NK-92 treated with Interleukin-12 subunit alpha and Interleukin-12 subunit beta, amount 100 ng/mL, for 24 hours (cell line): ENCODE data around the gene UQCRC1.

Source experiments
- DNase-seq: peaks from one replicate; lab custom pipeline; 2025; lab: John Stamatoyannopoulos, UW

The UQCRC1 gene

DNA sequence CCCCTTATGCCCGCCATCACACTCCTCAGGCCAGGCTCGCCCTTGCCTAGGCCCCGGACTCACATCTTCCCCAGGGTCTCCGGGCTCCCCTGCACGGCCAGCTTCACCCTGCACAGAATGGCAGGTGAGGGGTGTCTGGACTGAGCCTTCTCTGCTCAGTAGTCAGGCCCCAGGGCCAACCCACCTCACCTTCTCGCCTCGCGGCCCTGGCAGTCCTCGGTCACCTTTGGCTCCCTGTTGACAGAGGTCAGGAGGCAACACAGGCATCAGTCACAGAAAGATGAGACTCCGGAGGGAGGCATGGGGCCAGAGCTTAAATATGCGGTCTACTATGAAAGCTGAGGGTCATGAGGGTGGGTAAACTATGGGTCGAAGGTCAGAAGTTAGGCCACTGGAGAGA, 37.5 kb downstream of the UQCRC1 start:
- no peak for DNase-seq

- DNase-seq = no peak
Measured at GRCh38 chr3:48569808-48570450, 39.5 kb downstream of the UQCRC1 start.

DNA sequence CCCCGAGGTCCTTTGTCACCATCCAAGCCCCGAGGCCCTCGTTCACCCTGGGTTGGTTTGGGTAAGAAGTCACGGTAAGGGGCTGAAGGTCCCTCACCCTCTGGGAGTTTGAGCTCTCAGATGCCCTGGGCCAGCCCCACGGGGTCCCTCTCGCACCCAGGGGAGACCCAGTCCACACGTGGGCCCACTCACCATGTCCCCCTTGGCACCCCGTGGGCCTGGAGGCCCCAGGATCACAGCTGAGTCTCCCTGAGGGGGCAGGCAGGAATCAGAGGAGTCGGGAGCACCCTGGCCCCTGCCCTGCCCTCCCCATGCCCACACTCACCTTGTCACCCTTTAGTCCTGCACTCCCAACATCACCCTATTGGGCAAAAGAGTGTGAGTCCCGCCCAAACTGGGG, 40.0 kb downstream of the UQCRC1 start:
- no peak for DNase-seq

DNA sequence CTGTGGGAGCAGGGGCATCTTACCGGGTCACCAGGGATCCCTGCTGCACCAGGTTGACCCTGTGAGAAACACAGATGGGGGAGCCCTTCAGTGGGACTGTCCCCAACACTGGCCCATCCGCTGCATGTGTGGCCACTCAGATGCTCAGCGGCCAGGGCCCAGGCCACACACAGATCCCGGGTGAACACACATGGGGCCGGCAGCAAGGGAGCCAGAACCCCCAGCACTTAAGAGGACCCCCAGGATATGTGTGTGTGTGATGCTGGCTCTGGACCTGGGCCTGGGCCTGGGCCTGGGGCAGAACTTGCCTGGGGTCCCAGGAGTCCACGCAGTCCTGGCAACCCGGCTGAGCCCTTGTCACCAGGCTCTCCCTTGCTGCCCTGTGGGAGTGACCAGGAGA, 41.0 kb downstream of the UQCRC1 start:
- DNase-seq = no peak

DNA sequence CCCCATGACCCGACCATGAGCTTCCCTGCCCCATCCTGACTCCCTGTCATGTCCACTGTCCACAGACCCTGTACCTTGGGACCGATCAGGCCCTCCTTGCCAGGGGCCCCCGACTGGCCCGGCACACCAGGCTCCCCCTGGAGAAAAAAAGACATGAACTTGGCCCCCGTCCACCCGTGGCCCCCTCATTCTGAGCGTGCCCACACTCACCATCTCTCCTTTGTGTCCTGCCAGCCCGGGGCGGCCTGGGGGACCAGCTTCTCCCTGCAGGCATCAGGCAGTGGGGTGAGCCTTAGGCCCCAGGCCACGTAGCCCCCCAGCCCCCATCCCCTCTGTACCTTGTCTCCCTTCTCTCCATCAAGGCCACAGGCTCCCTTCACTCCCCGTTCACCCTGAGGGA, 41.9 kb downstream of the UQCRC1 start:
- DNase-seq = no peak

GRCh38 chr3:48567090-48567489, 42.4 kb downstream of the UQCRC1 start:
- no peak for DNase-seq

GRCh38 chr3:48566401-48566760, 43.1 kb downstream of the UQCRC1 start:
- DNase-seq = no peak

DNA sequence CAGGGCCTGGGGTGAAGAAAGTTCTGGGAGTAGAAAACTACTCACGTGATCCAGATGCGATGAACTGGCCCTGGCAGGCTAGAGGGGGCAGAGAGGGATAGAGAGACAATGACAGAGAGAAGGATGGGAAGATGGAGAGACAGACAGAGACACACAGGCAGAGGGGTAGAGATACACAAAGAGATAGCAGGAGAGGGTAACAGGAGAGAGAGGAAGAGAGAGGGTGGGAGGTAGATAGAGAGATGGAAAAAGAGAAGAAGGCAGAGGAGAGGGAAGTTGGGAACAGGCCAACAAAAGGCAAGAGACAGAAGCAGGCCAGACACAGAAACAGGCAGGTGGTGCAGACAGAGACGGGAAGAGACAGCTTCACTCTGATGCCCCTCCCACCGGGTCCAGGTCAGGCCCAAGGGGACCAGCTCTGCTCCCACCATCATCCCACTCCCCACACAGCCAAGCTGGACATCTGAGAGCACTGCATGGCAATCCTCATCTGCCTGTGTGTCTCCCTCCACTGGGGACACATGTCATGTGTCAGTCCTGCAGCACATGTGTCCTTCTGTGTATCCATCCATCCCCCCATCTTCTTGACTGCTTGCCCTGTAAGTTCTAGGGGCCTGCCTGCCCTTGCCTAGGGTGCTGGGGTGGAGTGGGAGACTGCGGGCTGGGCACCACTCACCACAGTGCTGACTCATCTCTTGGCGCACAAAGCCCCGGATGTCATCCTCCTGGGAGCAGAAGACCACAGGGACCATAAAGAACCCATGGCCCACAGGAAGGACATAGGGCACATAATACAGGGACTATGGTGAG, 43.6 kb downstream of the UQCRC1 start:
- DNase-seq = no peak

GRCh38 chr3:48565186-48565585, 44.3 kb downstream of the UQCRC1 start:
- DNase-seq = no peak

GRCh38 chr3:48564667-48565066, 44.8 kb downstream of the UQCRC1 start:
- no peak for DNase-seq

DNA sequence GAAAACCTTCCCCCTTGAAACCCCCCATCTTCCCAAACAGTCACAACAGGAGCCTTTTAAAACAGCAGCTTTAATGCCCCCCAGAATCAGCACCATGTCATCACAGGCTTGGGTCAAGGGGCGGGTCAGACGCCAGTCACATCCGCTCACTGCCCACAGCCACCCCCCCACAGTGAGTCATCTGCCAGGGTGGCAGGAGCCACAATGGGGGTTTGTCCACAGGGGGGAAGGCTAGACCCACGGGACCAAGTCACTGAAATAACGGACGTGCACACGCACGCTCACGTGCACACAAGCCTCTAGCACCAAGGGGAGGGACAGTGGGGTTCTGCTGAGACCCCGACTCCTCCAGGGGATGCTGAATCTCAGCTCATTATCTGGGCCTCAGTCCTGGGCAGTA, 45.4 kb downstream of the UQCRC1 start:
- peak; percentile 73 for DNase-seq

- no peak for DNase-seq
Measured at GRCh38 chr3:48563382-48563918, 46.0 kb downstream of the UQCRC1 start, which contains the start of gene UCN2. UCN2 (minus strand) TSS chr3:48563781; CDS start chr3:48563124, 657 bp downstream.

DNA sequence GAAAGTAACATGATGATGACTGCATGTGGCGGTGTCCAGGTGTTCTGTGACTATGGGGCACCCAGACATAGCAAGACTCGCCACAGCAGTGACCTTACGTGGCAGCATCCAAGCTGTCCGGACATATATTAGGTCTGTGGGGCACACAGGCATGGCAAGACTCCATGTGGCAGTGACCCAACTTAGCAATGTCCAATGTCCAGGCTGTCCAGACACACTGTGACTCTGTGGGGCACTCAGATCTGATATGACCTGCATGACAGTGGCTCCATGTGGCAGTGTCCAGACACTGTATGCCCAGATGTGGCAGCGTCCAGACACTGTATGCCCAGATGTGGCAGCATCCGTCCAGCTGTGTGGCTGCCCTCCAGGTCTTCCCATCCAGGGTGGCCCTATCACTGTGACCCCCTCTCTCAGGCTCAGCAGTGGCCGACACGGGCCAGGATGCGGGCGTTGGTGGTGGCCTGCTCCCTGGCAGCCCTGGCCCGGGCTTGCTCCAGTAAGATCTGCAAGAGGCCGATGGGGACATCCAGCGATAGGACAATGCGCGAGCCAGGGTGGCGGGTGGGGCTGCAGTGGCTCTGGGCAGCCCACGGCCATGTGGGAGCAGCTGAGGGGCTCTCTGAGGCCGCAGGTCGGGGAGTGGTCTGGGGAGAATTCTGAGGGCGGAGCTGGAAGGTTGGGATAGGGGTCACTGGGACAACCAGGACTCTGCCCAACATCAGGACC, 46.9 kb downstream of the UQCRC1 start:
- no peak for DNase-seq

DNA sequence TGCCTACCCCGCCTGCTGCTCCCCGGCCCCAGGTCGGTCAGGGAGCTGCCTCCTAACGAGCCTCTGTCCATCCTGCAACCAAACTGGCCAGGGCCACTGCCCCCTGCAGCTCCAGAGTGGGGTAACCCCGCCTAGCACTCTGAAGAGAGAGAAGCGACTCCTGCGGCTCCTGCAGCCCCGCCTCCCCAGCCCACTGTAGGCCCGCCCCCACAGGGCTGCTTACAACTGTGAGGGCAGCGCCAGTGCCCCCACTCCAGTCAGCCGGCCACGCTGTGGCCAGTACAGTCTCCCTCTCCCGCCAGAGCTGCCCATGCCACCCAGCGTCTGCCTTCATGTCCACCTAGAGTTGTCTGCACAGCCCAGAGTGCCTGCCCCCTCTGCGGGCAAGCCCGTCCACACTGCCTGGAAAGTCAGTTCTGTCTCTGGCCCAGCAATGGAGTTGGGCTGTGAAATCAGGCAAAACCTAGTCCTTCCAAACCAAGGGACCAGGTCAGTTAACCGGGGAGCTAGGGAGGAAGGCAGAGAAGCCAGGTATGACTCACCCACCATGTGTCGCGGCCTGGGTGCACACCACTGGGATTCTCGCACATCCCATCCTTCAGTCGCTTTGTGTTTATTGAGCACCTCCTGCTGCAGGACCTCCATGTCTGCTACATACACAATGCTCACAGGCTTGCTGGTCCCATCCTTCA, 48.3 kb downstream of the UQCRC1 start:
- no peak for DNase-seq

DNA sequence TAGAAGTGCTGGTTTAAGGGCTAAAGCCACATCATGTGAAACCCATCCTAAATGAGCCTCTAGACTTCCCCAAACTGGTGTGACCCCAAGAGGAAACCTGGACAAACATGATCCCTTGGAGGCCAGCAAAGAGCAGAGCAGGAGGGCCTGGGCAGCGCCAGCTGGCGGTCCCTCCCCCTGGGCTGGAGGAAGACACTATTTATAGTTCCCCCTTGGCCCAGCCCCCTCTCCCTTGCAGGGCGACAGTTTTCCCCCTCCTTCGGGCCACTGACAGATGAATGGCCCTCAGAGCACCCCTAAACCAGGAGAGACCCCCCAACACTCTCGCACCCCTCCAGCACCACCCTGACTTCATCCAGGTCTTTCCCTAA, 48.8 kb downstream of the UQCRC1 start:
- no peak for DNase-seq

DNA sequence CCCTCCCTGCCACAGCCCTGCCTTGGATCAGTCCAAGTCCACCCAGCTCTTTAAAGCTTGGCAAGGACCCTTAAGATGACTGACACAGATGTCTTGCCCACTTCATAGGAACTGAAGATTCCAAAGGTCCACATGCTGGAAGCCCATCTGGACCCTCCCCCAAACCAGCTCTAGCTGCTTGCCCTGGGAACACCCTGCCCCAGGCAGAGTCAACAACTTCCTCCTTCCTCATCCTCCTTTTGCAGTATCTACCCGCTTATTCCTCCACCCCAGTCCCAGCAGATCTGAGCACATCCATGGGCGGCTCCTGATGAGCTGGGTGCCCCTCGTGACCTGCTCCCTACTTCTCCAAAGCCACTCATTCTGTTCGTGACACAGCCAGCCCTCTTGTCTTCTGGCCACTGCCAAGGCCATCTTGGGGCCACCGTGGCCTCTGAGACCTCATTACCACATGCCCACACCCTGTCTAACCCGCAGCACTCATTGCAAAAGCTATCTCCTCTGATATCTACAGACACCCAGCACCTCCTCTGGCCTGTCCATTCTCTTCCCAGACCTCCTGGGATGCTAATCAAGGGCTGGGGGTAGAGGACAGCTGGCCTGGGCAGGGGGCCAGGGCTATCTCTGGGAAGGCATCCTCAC, 50.8 kb downstream of the UQCRC1 start:
- no peak for DNase-seq

- peak; percentile 98 for DNase-seq
Measured at GRCh38 chr3:48556796-48557626, 52.4 kb downstream of the UQCRC1 start, which contains the start of gene PFKFB4. PFKFB4 (minus strand) TSS chr3:48556803; CDS start chr3:48556777, 26 bp downstream.

DNA sequence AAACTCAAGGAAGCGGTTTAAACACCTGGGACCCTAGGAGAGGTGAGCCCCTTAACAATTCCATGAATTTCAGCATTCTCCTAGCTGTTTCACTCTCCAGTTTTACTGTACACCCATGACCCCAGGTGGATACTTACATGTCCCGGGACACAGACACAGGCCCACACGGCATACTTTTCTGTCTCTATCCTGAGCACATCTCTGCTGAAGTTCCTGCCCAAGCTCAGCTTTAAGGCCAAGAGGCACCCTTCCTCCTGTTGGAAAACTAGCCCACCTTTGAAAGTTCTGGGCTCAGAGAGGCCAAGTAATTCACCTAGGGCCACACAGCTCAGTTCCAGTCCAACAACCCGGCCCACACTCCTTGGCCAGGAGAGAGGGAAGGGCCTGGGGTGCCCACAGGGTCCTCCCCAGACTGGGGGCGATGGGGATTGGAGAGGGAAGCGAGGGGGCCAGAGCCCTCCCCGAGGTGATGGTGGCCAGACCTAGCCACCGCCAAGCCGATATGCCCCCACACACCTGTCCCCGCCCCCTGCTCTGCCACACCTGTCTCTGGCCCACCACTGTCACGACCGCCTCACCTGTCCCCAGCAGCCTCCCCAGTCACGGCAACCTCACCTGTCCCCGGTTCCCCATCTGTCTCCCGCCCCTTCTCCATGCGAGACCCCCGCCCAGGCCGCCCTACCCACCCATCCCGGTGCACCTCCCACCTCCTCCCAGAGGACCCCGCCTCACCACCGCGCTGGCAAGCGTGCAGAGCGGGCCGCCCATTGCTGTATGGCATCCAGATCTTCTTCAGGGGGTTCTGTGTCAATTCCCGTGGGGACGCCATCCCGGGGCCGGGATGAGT, 53.3 kb downstream of the UQCRC1 start:
- DNase-seq = no peak

GRCh38 chr3:48555231-48555948, 54.1 kb downstream of the UQCRC1 start:
- DNase-seq = no peak
